Breast epithelium (tissue), 4 donors: ENCODE results near the gene POLA2. TPM values are rescaled to one million over a fixed set of nuclear protein-coding genes. Genes with fewer than 3 reads are reported as not detected.
"Not testable (repeated sequence)": the region's sequence is repeated elsewhere in the genome, so short reads cannot be mapped to it uniquely, and the experiment has no call there.

ENCODE experiments used
- DNase-seq, 2 donors: peaks; one replicate each; pipeline ENCODE4 v3.0.0-alpha.2; 2019; ENCODE audit warnings: low spot score in 2 of 2
- H3K27ac ChIP-seq, 2 donors: fragments of 200-600 bp; sonication (generic) in 1 of 2; one replicate each; pipeline ENCODE4 v1.5.1; 2016 to 2019; ENCODE audit warnings: mild to moderate bottlenecking in 1 of 2
- H3K27me3 ChIP-seq, 2 donors: fragments of 200-600 bp; sonication (generic) in 1 of 2; one replicate each; pipeline versions ENCODE4 v1.5.1 to v1.6.0; 2017 to 2019; ENCODE audit warnings: control low read depth in 1 of 2, mild to moderate bottlenecking in 1 of 2
- H3K36me3 ChIP-seq: fragments of 200-600 bp; one replicate; pipeline ENCODE4 v1.5.1; 2019
- H3K4me1 ChIP-seq, 2 donors: fragments of 200-600 bp; sonication (generic); one replicate each; pipeline ENCODE4 v1.5.1; 2016 to 2019; ENCODE audit warnings: control low read depth in 1 of 2
- H3K4me3 ChIP-seq, 3 donors: fragments of 200-600 bp; sonication (generic); 1 replicate in 2 of 3; 2 replicates in 1 of 3; pipeline ENCODE4 v1.5.1; 2016 to 2019; ENCODE audit warnings: mild to moderate bottlenecking in 3 of 3, moderate library complexity in 2 of 3
- H3K9me3 ChIP-seq, 2 donors: fragments of 200-600 bp; sonication (generic) in 1 of 2; one replicate each; pipeline ENCODE4 v1.5.1; 2016 to 2019; ENCODE audit warnings: control low read depth in 1 of 2
- CTCF ChIP-seq, 3 donors: fragments of 450-650 bp; IDR thresholded peaks; one replicate each; pipeline ENCODE4 v1.5.1; 2016 to 2017; ENCODE audit warnings: antibody characterized with exemption in 3 of 3, mild to moderate bottlenecking in 3 of 3, moderate library complexity in 3 of 3
- POLR2A ChIP-seq: fragments of 450-650 bp; IDR thresholded peaks from one replicate; pipeline ENCODE4 v1.6.1; 2016; ENCODE audit warnings: antibody characterized with exemption, mild to moderate bottlenecking, moderate library complexity
- POLR2AphosphoS5 ChIP-seq, 3 donors: sonication (generic); formaldehyde crosslinking; IDR thresholded peaks; one replicate each; pipeline ENCODE4 v1.6.1; 2017; ENCODE audit warnings: antibody characterized with exemption in 3 of 3
- intact Hi-C: fragments of 100-400 bp; cut with DNase I; formaldehyde crosslinking; loops from one replicate; pipeline ENCODE4 v1.15.1; 2023; ENCODE audit warnings: low total_unique reads
- total RNA-seq, 3 donors: library from RNA; depleted of rRNA; stranded (reverse); fragments of >200 nt; gene quantifications; one replicate each; pipeline ENCODE4 v1.1.0, GENCODE V29; 2016

POLA2 gene
- total RNA-seq, 3 donors from 2014 or later = 6.4 to 17.9 (median 13.8) TPM

DNA sequence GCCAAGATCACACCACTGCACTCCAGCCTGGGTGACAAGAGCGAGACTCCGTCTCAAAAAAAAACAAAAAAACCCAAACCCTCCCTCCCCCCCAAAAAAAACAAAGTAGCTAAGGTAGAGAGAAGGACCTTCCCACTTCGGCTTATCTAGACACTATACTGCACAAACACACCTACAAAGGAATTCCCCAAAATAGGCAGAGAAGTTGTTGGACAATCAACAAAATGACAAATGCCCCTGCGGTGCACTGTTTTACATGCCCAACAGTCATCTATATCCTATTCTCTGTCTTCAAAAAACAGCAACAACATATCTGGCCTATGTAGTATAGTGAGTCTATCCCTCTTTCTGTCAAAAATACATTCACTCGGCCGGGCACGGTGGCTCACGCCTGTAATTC is 65.3 kb downstream of the POLA2 start:
- H3K4me3 ChIP-seq = no peak overlapping the region
- no peaks in the 10 kb centered on the region for H3K4me1 ChIP-seq
- no peaks in the 10 kb centered on the region for H3K27me3 ChIP-seq
- no peaks in the 10 kb centered on the region for H3K9me3 ChIP-seq
- no peak overlapping the region for H3K27ac ChIP-seq
- TF ChIP-seq POLR2A = no peak
- no peak for TF ChIP-seq CTCF (IDR thresholded peaks at IDR 0.05)
- TF ChIP-seq POLR2AphosphoS5 (IDR thresholded peaks at IDR 0.05) = no peak
- H3K36me3 ChIP-seq = no peaks in the 10 kb centered on the region
- intact Hi-C loops = no loop called here
- DNase-seq = no peak

DNA sequence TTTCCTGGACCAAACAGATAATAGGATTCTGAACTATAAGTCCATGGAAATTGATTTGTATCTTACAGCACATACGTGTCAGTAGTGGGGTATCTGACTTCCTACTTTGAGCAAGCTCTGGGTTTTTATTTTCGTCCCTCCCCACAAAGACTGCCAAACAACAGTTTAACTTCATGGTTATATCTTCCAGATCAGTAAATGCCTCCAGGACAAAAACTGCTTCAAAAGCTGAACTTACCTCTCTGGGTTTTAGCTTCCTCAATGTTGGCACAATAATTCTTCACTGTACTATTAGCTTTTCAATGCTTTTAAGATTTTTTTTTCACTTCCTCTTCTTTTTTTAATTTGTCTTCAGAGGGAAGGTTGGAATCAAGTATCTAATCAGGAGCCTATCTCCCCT is 67.7 kb downstream of the POLA2 start:
- Histone ChIP-seq H3K27ac (peak overlapping the region; percentile 58 to 63), H3K36me3 (no peaks in the 10 kb centered on the region), H3K9me3 (no peaks in the 10 kb centered on the region), H3K4me3 (peak overlapping the region in 2 of 3 donors; percentile 17 to 30), H3K4me1 (peaks cover 0 to 2% of the 10 kb centered on the region in 2 donors), H3K27me3 (no peaks in the 10 kb centered on the region)
- no peak for DNase-seq
- intact Hi-C loops = no loop called here
- TF ChIP-seq POLR2A = no peak
- no peak for TF ChIP-seq POLR2AphosphoS5 (IDR thresholded peaks at IDR 0.05)
- TF ChIP-seq CTCF (IDR thresholded peaks at IDR 0.05) = no peak

DNA sequence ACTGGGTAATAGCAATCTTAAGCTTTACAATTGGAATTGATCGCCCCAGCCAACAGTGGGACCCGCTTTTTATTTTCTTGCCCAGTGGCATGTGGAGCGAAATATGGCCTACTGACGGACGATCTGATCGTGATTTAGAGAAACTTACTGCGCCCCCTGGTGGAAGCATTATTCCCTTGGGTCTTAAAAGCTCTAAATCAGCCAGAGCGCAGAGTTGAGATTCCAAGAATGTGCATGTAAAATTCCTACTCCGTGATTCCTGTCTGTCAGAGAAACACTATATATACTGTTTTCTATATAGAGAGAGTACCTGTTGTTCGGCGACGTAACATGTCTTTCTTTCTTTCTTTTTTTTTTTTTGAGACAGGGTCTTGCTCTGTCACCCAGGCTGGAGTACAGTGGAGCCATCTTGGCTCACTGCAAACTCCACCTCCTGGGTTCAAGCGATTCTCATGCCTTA is 68.2 kb downstream of the POLA2 start:
- peak; percentile 84 to 93 (median 86) for TF ChIP-seq CTCF (IDR thresholded peaks at IDR 0.05)
- no peak for TF ChIP-seq POLR2AphosphoS5 (IDR thresholded peaks at IDR 0.05)
- intact Hi-C loops = no loop called here
- no peaks in the 10 kb centered on the region for H3K36me3 ChIP-seq
- peak overlapping the region in 2 of 3 donors; percentile 17 to 30 for H3K4me3 ChIP-seq
- DNase-seq = peak; percentile 82 to 86
- no peaks in the 10 kb centered on the region for H3K27me3 ChIP-seq
- H3K9me3 ChIP-seq = no peaks in the 10 kb centered on the region
- H3K4me1 ChIP-seq = peaks cover 0 to 7% of the 10 kb centered on the region in 2 donors
- peak overlapping the region; percentile 58 to 63 for H3K27ac ChIP-seq

DNA sequence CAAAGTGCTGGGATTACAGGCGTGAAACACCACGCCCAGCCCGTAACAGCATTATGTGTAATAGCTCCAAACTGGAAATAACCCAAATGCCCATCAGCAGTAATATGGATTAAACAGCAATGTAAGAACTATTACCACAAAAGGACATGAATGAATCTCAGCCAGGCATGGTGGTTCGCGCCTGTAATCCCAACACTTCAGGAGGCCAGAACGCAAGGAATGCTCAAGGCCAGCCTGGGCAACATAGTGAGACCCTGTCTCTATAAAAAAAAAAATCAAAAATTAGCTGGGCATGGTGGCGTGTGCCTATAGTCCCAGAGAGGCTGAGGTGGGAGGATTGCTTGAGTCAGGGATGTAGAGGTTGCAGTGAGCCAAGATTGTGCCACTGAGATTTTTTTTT is 68.8 kb downstream of the POLA2 start:
- Histone ChIP-seq H3K27ac (peak overlapping the region in 1 of 2 donors; percentile 21), H3K9me3 (no peaks in the 10 kb centered on the region), H3K4me1 (peaks cover 0 to 13% of the 10 kb centered on the region in 2 donors), H3K27me3 (no peaks in the 10 kb centered on the region), H3K4me3 (no peak overlapping the region), H3K36me3 (no peaks in the 10 kb centered on the region)
- DNase-seq = no peak
- TF ChIP-seq POLR2AphosphoS5 (IDR thresholded peaks at IDR 0.05) = no peak
- no peak for TF ChIP-seq CTCF (IDR thresholded peaks at IDR 0.05)
- TF ChIP-seq POLR2A = no peak
- intact Hi-C loops = no loop called here

GRCh38 chr11:65332591-65332990 is 70.8 kb downstream of the POLA2 start:
- H3K27me3 ChIP-seq, H3K9me3 ChIP-seq, H3K4me3 ChIP-seq, H3K36me3 ChIP-seq, H3K27ac ChIP-seq, intact Hi-C loops, DNase-seq: not testable (repeated sequence)
- peaks cover 0 to 17% of the 10 kb centered on the region in 2 donors for H3K4me1 ChIP-seq
